ENCODE results near the gene RIOK1. TPM values are rescaled to one million over a fixed set of nuclear protein-coding genes. Genes with fewer than 3 reads are reported as not detected.
A peak's percentile ranks its signal among the peaks of the same experiment; 100 is the strongest.

The RIOK1 gene
- total and polyA plus RNA-seq, 2 of the 13 experiments (the other 11 are each of a cell fraction or from before 2014, with no cell fraction given), result 9.4 to 37.8 TPM

GRCh38 chr6:7390226-7390878 is 744 bp downstream of the RIOK1 start:
- intact Hi-C loops (cut with micrococcal nuclease; ENCODE audit: unreplicated experiment), result loop anchor here (1.0 kb wide), 2 partner anchors 77 to 114 kb away; partner anchors contain the start of gene SSR1
- no TSS peak for BruUV-seq (replicated peaks)
- Histone ChIP-seq H4K20me1 (ENCODE audit: insufficient read depth, low read length) (no peaks in the 10 kb centered on the region), H3K9me3 (ENCODE audit: low read length) (no peaks in the 10 kb centered on the region), H3K9ac (ENCODE audit: insufficient read depth, low read depth, low read length) (peak overlapping the region; percentile 86), H3K4me1 (ENCODE audit: insufficient read depth, low read length) (peaks cover 37% of the 10 kb centered on the region), H3K4me2 (ENCODE audit: low read depth, low read length) (peak overlapping the region; percentile 92), H3K79me2 (ENCODE audit: insufficient read depth, low read length) (peaks cover 34% of the 10 kb centered on the region), H3K36me3 (replicated peaks in 1 of 2; ENCODE audit: control insufficient read depth in 1 of 2, insufficient read depth in 2 of 2, low read length in 2 of 2) (peaks cover 4 to 22% of the 10 kb centered on the region in 2 experiments; a peak in 4 of 5 replicates), H3K4me3 (replicated peaks in 1 of 3; ENCODE audit: insufficient read depth in 1 of 3, low read depth in 2 of 3, low read length in 3 of 3) (peak overlapping the region; percentile 78 to 87 (median 84)), H3K27me3 (ENCODE audit: control insufficient read depth in 1 of 2, insufficient read depth in 2 of 2, low read length in 2 of 2) (no peaks in the 10 kb centered on the region; a peak in 1 of 5 replicates), H2AFZ (ENCODE audit: low read length) (peak overlapping the region; percentile 75), H3K27ac (ENCODE audit: extremely low read length, insufficient read depth, low read length) (peak overlapping the region; percentile 88)
- FAIRE-seq, result no peak
- CTCF ChIA-PET (ENCODE audit: low intra/inter-chr PET ratio, low total read pairs), result interaction anchor here (0.8 to 2.5 kb wide), 3 partner anchors 52 to 115 kb away, joined by 3 to 7 read pairs (median 6); no protein-coding TSS in a partner anchor
- in situ Hi-C loops (cut with HindIII; ENCODE audit: extremely low pct_ligation_motif_present, low pct_unique_long_range_greater_than_20kb), result no loop called here
- POLR2A ChIA-PET, result interaction anchor here (0.7 to 2.6 kb wide), 33 partner anchors 9 to 284 kb away, joined by 3 to 39 read pairs (median 5); partner anchors contain the start of genes DSP, SNRNP48 and SSR1
- no peak; the same call in 2 of the 3 replicates for ATAC-seq
- under 1% methylated on average over 14 of the region's 14 CpGs for WGBS (ENCODE audit: low lambda C conversion rate)
- DNase-seq (ENCODE audit: low spot score), result no peak
- TF ChIP-seq ZNF850 (CRISPR knock-in tag; conservative IDR thresholded peaks at IDR 0.05) (0 out of 2 replicates have a peak, but pooled peaks have one; percentile 15), ARNTL (CRISPR knock-in tag; IDR thresholded peaks at IDR 0.05) (no peak), RBM39 (IDR thresholded peaks at IDR 0.05; ENCODE audit: low read depth, low read length, poor library complexity, severe bottlenecking) (no peak), ZNF770 (CRISPR knock-in tag; IDR thresholded peaks at IDR 0.05) (peak; percentile 2; the same call in 1 of the 2 replicates), ZNF652 (CRISPR knock-in tag; IDR thresholded peaks at IDR 0.05; ENCODE audit: borderline replicate concordance, low read depth) (0 out of 2 replicates have a peak, but pooled peaks have one; percentile 37), ZNF253 (CRISPR knock-in tag; IDR thresholded peaks at IDR 0.05; ENCODE audit: borderline replicate concordance) (no peak), ZNF780A (CRISPR knock-in tag; IDR thresholded peaks at IDR 0.05) (no peak), YY1 (IDR thresholded peaks at IDR 0.05; ENCODE audit: insufficient read depth, insufficient replicate concordance, low read depth, low read length) (no peak), ZBTB21 (CRISPR knock-in tag; IDR thresholded peaks at IDR 0.05) (no peak), IKZF5 (CRISPR knock-in tag; IDR thresholded peaks at IDR 0.05) (no peak), ZNF333 (CRISPR knock-in tag; IDR thresholded peaks at IDR 0.05; ENCODE audit: borderline replicate concordance) (no peak), CTCF (CRISPR knock-in tag; IDR thresholded peaks at IDR 0.05) (peak; percentile 27; the same call in 1 of the 2 replicates), ZFP82 (CRISPR knock-in tag; IDR thresholded peaks at IDR 0.05; ENCODE audit: borderline replicate concordance) (no peak), ZFP62 (CRISPR knock-in tag; IDR thresholded peaks at IDR 0.05) (no peak), JDP2 (CRISPR knock-in tag; IDR thresholded peaks at IDR 0.05; ENCODE audit: borderline replicate concordance) (no peak), ETV6 (CRISPR knock-in tag; conservative IDR thresholded peaks at IDR 0.05) (no peak), ZMYM2 (CRISPR knock-in tag; IDR thresholded peaks at IDR 0.05) (no peak), ZNF468 (CRISPR knock-in tag; IDR thresholded peaks at IDR 0.05) (no peak)

All from HepG2 (cell line).